HEK293T (cell line): ENCODE data around the gene PRCD.

Experiments
- CTCF ChIA-PET: fragments of 350-600 bp; formaldehyde crosslinking; extraction: SDS; loops from one replicate; lab custom pipeline; 2021; ENCODE audit warnings: antibody characterized with exemption, inconsistent platforms; lab: Yijun Ruan, JAX
- POLR2A ChIA-PET: fragments of 350-600 bp; formaldehyde crosslinking; extraction: SDS; loops from one replicate; lab custom pipeline; 2020; ENCODE audit warnings: antibody characterized with exemption, inconsistent platforms; lab: Yijun Ruan, JAX
- DNase-seq: peaks from one replicate; pipeline ENCODE4 v3.0.0; 2012; ENCODE audit warnings: mixed read lengths; ENCODE audit errors: extremely low spot score
- ARNT ChIP-seq: fragments of 450-650 bp; IDR thresholded peaks from 2 replicates; pipeline ENCODE4 v1.6.1; 2017; ENCODE audit warnings: mild to moderate bottlenecking
- BHLHE40 ChIP-seq: fragments of 450-650 bp; IDR thresholded peaks from 2 replicates; pipeline ENCODE4 v1.6.1; 2016; ENCODE audit warnings: mild to moderate bottlenecking, moderate library complexity, borderline replicate concordance
- CTBP1 ChIP-seq: fragments of 450-650 bp; IDR thresholded peaks from 2 replicates; pipeline ENCODE4 v1.6.1; 2016; ENCODE audit warnings: borderline replicate concordance
- ELF4 ChIP-seq: fragments of 450-650 bp; IDR thresholded peaks from 2 replicates; pipeline ENCODE4 v1.6.1; 2017; ENCODE audit warnings: antibody characterized with exemption
- FOXA1 ChIP-seq: fragments of 450-650 bp; IDR thresholded peaks from 2 replicates; pipeline ENCODE4 v1.6.1; 2016; ENCODE audit warnings: mild to moderate bottlenecking
- FOXK2 ChIP-seq: fragments of 450-650 bp; IDR thresholded peaks from 2 replicates; pipeline ENCODE4 v1.6.1; 2016; ENCODE audit warnings: mild to moderate bottlenecking
- FOXM1 ChIP-seq: fragments of 450-650 bp; IDR thresholded peaks from 2 replicates; pipeline ENCODE4 v1.6.1; 2017; ENCODE audit warnings: mild to moderate bottlenecking, borderline replicate concordance
- HDGF ChIP-seq: fragments of 450-650 bp; IDR thresholded peaks from 2 replicates; pipeline ENCODE4 v1.6.1; 2017; ENCODE audit warnings: antibody characterized with exemption, borderline replicate concordance
- L3MBTL2 ChIP-seq: fragments of 450-650 bp; conservative IDR thresholded peaks from 2 replicates; pipeline ENCODE4 v1.6.1; 2016; ENCODE audit warnings: mild to moderate bottlenecking
- LEF1 ChIP-seq: fragments of 450-650 bp; IDR thresholded peaks from 2 replicates; pipeline ENCODE4 v1.6.1; 2017; ENCODE audit warnings: mild to moderate bottlenecking, borderline replicate concordance
- NFRKB ChIP-seq: fragments of 450-650 bp; IDR thresholded peaks from 2 replicates; pipeline ENCODE4 v1.6.1; 2016; ENCODE audit warnings: mild to moderate bottlenecking, moderate library complexity
- PKNOX1 ChIP-seq: fragments of 450-650 bp; IDR thresholded peaks from 2 replicates; pipeline ENCODE4 v1.6.1; 2016
- SP1 ChIP-seq: fragments of 450-650 bp; IDR thresholded peaks from 2 replicates; pipeline ENCODE4 v1.6.1; 2017
- SUZ12 ChIP-seq: fragments of 450-650 bp; IDR thresholded peaks from 2 replicates; pipeline ENCODE4 v1.6.1; 2016; ENCODE audit warnings: mild to moderate bottlenecking
- TARDBP ChIP-seq: fragments of 450-650 bp; IDR thresholded peaks from 2 replicates; pipeline ENCODE4 v1.6.1; 2016
- ZNF384 ChIP-seq: fragments of 450-650 bp; IDR thresholded peaks from 2 replicates; pipeline ENCODE4 v1.6.1; 2016

PRCD gene

GRCh38 chr17:76539631-76540271 is at the start of gene PRCD:
PRCD (plus strand) TSS chr17:76540044; CDS start chr17:76540142, 98 bp downstream.
- CTCF ChIA-PET = interaction anchor here (1.0 to 3.2 kb wide), 4 partner anchors 11 to 40 kb away, joined by 3 to 16 read pairs (median 9); no protein-coding TSS in a partner anchor
- TF ChIP-seq FOXK2 (no peak), TARDBP (no peak), FOXM1 (no peak), LEF1 (no peak), FOXA1 (no peak), NFRKB (no peak), ELF4 (no peak), SUZ12 (no peak), L3MBTL2 (no peak), SP1 (no peak), ZNF384 (no peak), PKNOX1 (no peak), BHLHE40 (no peak), CTBP1 (no peak), HDGF (no peak), ARNT (no peak)
- POLR2A ChIA-PET = interaction anchor here (1.1 to 4.0 kb wide), 8 partner anchors 11 to 187 kb away, joined by 3 to 28 read pairs (median 9); partner anchors contain the start of genes JMJD6 and METTL23
- no peak for DNase-seq

- ChIA-PET POLR2A (interaction anchor here (2.0 kb wide), 1 partner anchor 9 kb away, joined by 5 read pairs; no protein-coding TSS in a partner anchor), CTCF (interaction anchor here (0.7 kb wide), 1 partner anchor 17 kb away, joined by 3 read pairs; no protein-coding TSS in a partner anchor)
- DNase-seq = no peak
- TF ChIP-seq SP1 (no peak), HDGF (no peak), BHLHE40 (no peak), L3MBTL2 (no peak), CTBP1 (no peak), ARNT (no peak), SUZ12 (no peak), ELF4 (no peak), PKNOX1 (no peak), NFRKB (no peak), ZNF384 (no peak), FOXM1 (no peak), TARDBP (no peak), FOXK2 (no peak), FOXA1 (no peak), LEF1 (no peak)
Measured at GRCh38 chr17:76490112-76490710, 49.6 kb upstream of the PRCD start.

GRCh38 chr17:76491271-76492122 is 48.3 kb upstream of the PRCD start:
- ChIA-PET CTCF (no interaction called here), POLR2A (interaction anchor here (0.8 kb wide), 1 partner anchor 9 kb away, joined by 3 read pairs; no protein-coding TSS in a partner anchor)
- TF ChIP-seq FOXK2 (no peak), L3MBTL2 (no peak)
- DNase-seq = no peak

- CTCF ChIA-PET = interaction anchor here (1.2 kb wide), 1 partner anchor 42 kb away, joined by 3 read pairs; no protein-coding TSS in a partner anchor
- TF ChIP-seq PKNOX1 (no peak), ELF4 (no peak), BHLHE40 (no peak), ZNF384 (no peak), FOXA1 (no peak), ARNT (no peak), SUZ12 (no peak), HDGF (no peak), LEF1 (no peak), SP1 (no peak), NFRKB (no peak), CTBP1 (no peak), L3MBTL2 (no peak), FOXK2 (no peak), FOXM1 (no peak), TARDBP (no peak)
- no peak for DNase-seq
- POLR2A ChIA-PET = interaction anchor here (0.8 to 1.7 kb wide), 4 partner anchors 10 to 48 kb away, joined by 3 to 4 read pairs (median 3); no protein-coding TSS in a partner anchor
Measured at GRCh38 chr17:76492123-76492988, 47.5 kb upstream of the PRCD start.
